IPS-15b (cell line): ENCODE results near the gene ITFG2.
A peak's percentile ranks its signal among the peaks of the same experiment; 100 is the strongest.
"Not testable (repeated sequence)": the region's sequence is repeated elsewhere in the genome, so short reads cannot be mapped to it uniquely, and the experiment has no call there.

Experiments
- H3K27me3 ChIP-seq: one replicate; pipeline ENCODE4 v1.6.1; 2013; ENCODE audit warnings: low read length; ENCODE audit not compliant: control insufficient read depth, insufficient read depth
- H3K36me3 ChIP-seq: one replicate; pipeline ENCODE4 v1.6.1; 2013; ENCODE audit warnings: low read length; ENCODE audit not compliant: control insufficient read depth, insufficient read depth
- H3K4me1 ChIP-seq: one replicate; pipeline ENCODE4 v1.6.1; 2013; ENCODE audit warnings: mild to moderate bottlenecking, low read length; ENCODE audit not compliant: control insufficient read depth, insufficient read depth
- H3K4me3 ChIP-seq: one replicate; pipeline ENCODE4 v1.5.1; 2013; ENCODE audit warnings: low read depth, low read length
- H3K9ac ChIP-seq: one replicate; pipeline ENCODE4 v1.6.1; 2013; ENCODE audit warnings: low read depth, mild to moderate bottlenecking, low read length
- H3K9me3 ChIP-seq: one replicate; pipeline ENCODE4 v1.6.1; 2013; ENCODE audit warnings: mild to moderate bottlenecking, low read length; ENCODE audit not compliant: control insufficient read depth, insufficient read depth

Gene ITFG2

GRCh38 chr12:2812290-2813213, at the start of gene ITFG2:
Gene ITFG2, plus strand, starts transcription at chr12:2812668. Its CDS starts 93 bp downstream, at chr12:2812761.
- H3K4me1 ChIP-seq: no peaks in the 10 kb centered on the region
- peak within 1 kb of the TSS; percentile 82 for H3K4me3 ChIP-seq
- H3K27me3 ChIP-seq: no peaks in the 10 kb centered on the region
- peak within 1 kb of the TSS; percentile 86 for H3K9ac ChIP-seq
- no peaks in the 10 kb centered on the region for H3K9me3 ChIP-seq
- no peaks in the 10 kb centered on the region for H3K36me3 ChIP-seq

GRCh38 chr12:2764398-2764797, 48.1 kb upstream of the ITFG2 start:
- Histone ChIP-seq H3K27me3 (no peaks in the 10 kb centered on the region), H3K4me1 (no peaks in the 10 kb centered on the region)

GRCh38 chr12:2765052-2765451, 47.4 kb upstream of the ITFG2 start:
- Histone ChIP-seq H3K4me3 (no peak overlapping the region), H3K27me3 (no peaks in the 10 kb centered on the region), H3K9me3 (no peaks in the 10 kb centered on the region)

More at GRCh38 chr12:2764398-2764797, 48.1 kb upstream of the ITFG2 start:
- no peak overlapping the region for H3K9ac ChIP-seq
- no peak overlapping the region for H3K4me3 ChIP-seq
- H3K9me3 ChIP-seq: no peaks in the 10 kb centered on the region
- H3K36me3 ChIP-seq: no peaks in the 10 kb centered on the region

GRCh38 chr12:2765608-2766007, 46.9 kb upstream of the ITFG2 start:
- H3K4me1 ChIP-seq: no peaks in the 10 kb centered on the region
- H3K9me3 ChIP-seq: no peaks in the 10 kb centered on the region
- no peaks in the 10 kb centered on the region for H3K27me3 ChIP-seq
- H3K9ac ChIP-seq: no peak overlapping the region
- no peak overlapping the region for H3K4me3 ChIP-seq
- H3K36me3 ChIP-seq: no peaks in the 10 kb centered on the region

More at GRCh38 chr12:2765052-2765451, 47.4 kb upstream of the ITFG2 start:
- Histone ChIP-seq H3K9ac (no peak overlapping the region), H3K4me1 (no peaks in the 10 kb centered on the region), H3K36me3 (no peaks in the 10 kb centered on the region)

- H3K9me3 ChIP-seq: no peaks in the 10 kb centered on the region
- no peaks in the 10 kb centered on the region for H3K27me3 ChIP-seq
- no peaks in the 10 kb centered on the region for H3K4me1 ChIP-seq
- no peaks in the 10 kb centered on the region for H3K36me3 ChIP-seq
- no peak overlapping the region for H3K4me3 ChIP-seq
- no peak overlapping the region for H3K9ac ChIP-seq
These were observed 44.1 kb upstream of the ITFG2 start for GRCh38 chr12:2768224-2768961.

- Histone ChIP-seq H3K36me3 (no peaks in the 10 kb centered on the region), H3K9ac (no peak overlapping the region), H3K9me3 (no peaks in the 10 kb centered on the region), H3K4me1 (no peaks in the 10 kb centered on the region), H3K4me3 (no peak overlapping the region), H3K27me3 (no peaks in the 10 kb centered on the region)
These were observed 42.5 kb upstream of the ITFG2 start for GRCh38 chr12:2769866-2770533.

GRCh38 chr12:2770544-2770943, 41.9 kb upstream of the ITFG2 start:
- H3K27me3 ChIP-seq, H3K4me3 ChIP-seq, H3K36me3 ChIP-seq, H3K4me1 ChIP-seq, H3K9me3 ChIP-seq, H3K9ac ChIP-seq: not testable (repeated sequence)

- Histone ChIP-seq H3K27me3 (no peaks in the 10 kb centered on the region), H3K4me1 (no peaks in the 10 kb centered on the region), H3K36me3 (no peaks in the 10 kb centered on the region), H3K9me3 (no peaks in the 10 kb centered on the region), H3K4me3 (no peak overlapping the region), H3K9ac (no peak overlapping the region)
These were observed 40.1 kb upstream of the ITFG2 start for GRCh38 chr12:2772370-2772769.

- Histone ChIP-seq H3K36me3 (no peaks in the 10 kb centered on the region), H3K9me3 (no peaks in the 10 kb centered on the region), H3K4me3 (no peak overlapping the region), H3K9ac (no peak overlapping the region), H3K27me3 (no peaks in the 10 kb centered on the region), H3K4me1 (peaks cover under 1% of the 10 kb centered on the region)
These were observed 39.1 kb upstream of the ITFG2 start for GRCh38 chr12:2773199-2773875.

- Histone ChIP-seq H3K36me3 (no peaks in the 10 kb centered on the region), H3K27me3 (no peaks in the 10 kb centered on the region), H3K4me1 (peaks cover 10% of the 10 kb centered on the region), H3K9ac (no peak overlapping the region), H3K4me3 (no peak overlapping the region), H3K9me3 (no peaks in the 10 kb centered on the region)
These were observed 37.0 kb upstream of the ITFG2 start for GRCh38 chr12:2775431-2775830.

GRCh38 chr12:2776129-2776806, 36.2 kb upstream of the ITFG2 start:
- Histone ChIP-seq H3K9me3 (no peaks in the 10 kb centered on the region), H3K9ac (no peak overlapping the region), H3K27me3 (no peaks in the 10 kb centered on the region), H3K4me1 (peaks cover 10% of the 10 kb centered on the region), H3K4me3 (no peak overlapping the region), H3K36me3 (no peaks in the 10 kb centered on the region)
